ENCODE data around the gene PADI2.

PADI2 gene

DNA sequence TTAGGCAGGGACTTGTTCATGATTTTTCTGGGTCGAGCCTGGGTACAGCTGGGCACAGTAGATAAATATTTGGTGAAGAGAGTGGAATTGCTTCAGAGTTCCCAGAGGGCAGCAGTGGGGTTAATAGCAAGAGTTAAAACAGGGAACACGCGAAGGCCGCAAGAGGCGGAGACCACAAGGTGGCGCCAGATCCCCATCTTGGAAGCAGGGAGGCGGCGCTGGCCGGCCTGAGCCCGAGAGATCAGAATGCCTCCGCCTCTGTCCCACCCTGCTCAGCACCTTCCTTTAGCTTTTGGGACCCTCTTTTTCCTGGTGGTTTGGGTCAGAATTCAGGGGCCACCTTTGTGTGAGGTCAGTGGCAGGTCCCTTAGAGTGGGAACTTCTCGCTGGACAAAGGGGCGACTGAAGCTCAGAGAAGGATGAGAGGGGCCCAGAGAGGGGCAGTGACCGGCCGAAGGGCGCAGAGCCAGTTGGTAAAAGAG, 6.5 kb upstream of the PADI2 start:
- no peak overlapping the region for H3K4me3 ChIP-seq (ENCODE audit: low read depth, low read length)
- no peaks in the 10 kb centered on the region for H3K36me3 ChIP-seq
- DNase-seq: peak; percentile 79
- H3K27me3 ChIP-seq: no peaks in the 10 kb centered on the region
- TF ChIP-seq CTCF (IDR thresholded peaks at IDR 0.05; ENCODE audit: low read depth, low read length): peak; percentile 82
- H3K9me3 ChIP-seq: no peaks in the 10 kb centered on the region
- no peaks in the 10 kb centered on the region for H3K4me1 ChIP-seq

DNA sequence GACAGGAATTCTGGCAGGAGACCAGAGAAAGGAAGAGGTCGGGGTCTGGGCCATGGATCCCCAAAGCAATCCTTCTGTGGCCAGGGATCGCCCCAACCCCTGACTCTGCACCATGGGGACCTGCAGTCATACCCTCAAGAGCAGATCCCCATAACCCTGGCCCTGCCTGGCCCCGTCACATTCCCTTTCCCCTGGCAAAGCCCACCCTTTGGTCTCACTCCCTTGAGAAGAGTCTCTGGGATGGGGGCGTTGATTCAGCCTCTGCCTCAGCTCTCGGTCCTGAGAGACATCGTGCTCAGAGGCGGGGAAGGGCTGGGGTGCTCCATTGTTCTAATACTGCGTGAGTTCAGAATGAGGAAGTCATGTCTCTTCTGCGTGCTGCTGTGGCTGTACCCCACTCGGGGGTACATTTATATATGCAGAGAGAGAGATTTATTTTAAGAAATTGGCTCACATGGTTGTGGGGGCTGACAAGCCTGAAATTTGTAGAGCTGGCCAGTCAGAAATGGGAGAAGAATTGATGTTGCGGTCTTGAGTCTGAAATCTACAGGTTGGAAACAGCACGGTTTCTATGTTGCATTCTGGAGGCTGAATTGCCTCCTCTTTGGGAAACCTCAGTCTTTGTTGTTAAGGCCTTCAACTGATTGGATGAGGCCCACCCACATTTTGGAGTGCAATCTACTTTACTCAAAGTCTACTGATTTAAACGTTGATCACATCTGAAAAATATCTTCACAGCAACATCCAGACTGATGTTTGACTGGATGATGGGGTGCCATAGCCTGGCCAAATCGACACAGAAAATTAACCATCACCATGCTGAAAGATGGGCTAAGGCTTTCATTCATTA, 4.2 kb upstream of the PADI2 start:
- no peaks in the 10 kb centered on the region for H3K9me3 ChIP-seq
- TF ChIP-seq CTCF (IDR thresholded peaks at IDR 0.05; ENCODE audit: low read depth, low read length): no peak
- no peaks in the 10 kb centered on the region for H3K36me3 ChIP-seq
- H3K4me3 ChIP-seq (ENCODE audit: low read depth, low read length): no peak overlapping the region
- no peak for DNase-seq
- H3K4me1 ChIP-seq: no peaks in the 10 kb centered on the region
- peaks cover 8% of the 10 kb centered on the region for H3K27me3 ChIP-seq

DNA sequence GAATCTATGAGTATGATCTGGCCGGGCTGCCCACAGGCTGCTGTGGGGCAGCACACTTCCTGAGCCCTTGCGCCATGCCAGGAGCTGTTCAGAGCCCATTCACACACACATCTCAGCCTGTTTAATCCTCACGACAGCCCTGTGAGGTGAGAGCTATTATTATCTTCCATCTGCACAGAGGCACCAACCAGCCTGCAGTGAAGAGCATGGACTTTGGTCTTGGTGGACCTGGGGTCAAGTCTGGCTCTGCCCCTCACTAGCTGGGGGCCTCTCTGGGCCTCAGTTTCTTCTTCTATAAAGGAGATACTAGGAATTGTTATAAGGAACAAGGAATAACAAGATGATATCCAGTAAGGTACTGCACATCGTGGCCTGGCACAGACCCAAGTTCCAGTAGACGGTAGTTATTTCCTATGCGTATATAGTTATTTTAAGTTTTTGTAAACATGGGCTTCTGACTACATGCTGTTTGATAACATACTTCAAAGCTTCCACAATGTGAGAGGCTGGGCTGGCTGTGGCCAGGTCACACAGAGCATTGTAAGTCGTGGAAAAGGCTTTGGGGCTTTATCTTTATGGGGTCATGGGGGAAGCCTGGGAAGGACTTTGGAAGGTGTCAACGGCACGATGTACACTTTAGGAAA, 3.4 kb upstream of the PADI2 start:
- Histone ChIP-seq H3K4me1 (no peaks in the 10 kb centered on the region), H3K9me3 (no peaks in the 10 kb centered on the region), H3K27me3 (peaks cover 16% of the 10 kb centered on the region), H3K36me3 (no peaks in the 10 kb centered on the region), H3K4me3 (ENCODE audit: low read depth, low read length) (no peak overlapping the region)
- DNase-seq: no peak
- TF ChIP-seq CTCF (IDR thresholded peaks at IDR 0.05; ENCODE audit: low read depth, low read length): no peak

- H3K4me3 ChIP-seq (ENCODE audit: low read depth, low read length): no peak overlapping the region
- TF ChIP-seq CTCF (IDR thresholded peaks at IDR 0.05; ENCODE audit: low read depth, low read length): no peak
- no peaks in the 10 kb centered on the region for H3K9me3 ChIP-seq
- no peaks in the 10 kb centered on the region for H3K4me1 ChIP-seq
- H3K27me3 ChIP-seq: peaks cover 18% of the 10 kb centered on the region
- no peaks in the 10 kb centered on the region for H3K36me3 ChIP-seq
- DNase-seq: no peak
Observed at GRCh38 chr1:17121881-17122280, 2.6 kb upstream of the PADI2 start.

- peaks cover 18% of the 10 kb centered on the region for H3K27me3 ChIP-seq
- no peaks in the 10 kb centered on the region for H3K9me3 ChIP-seq
- peak; percentile 43 for DNase-seq
- no peaks in the 10 kb centered on the region for H3K36me3 ChIP-seq
- no peak for TF ChIP-seq CTCF (IDR thresholded peaks at IDR 0.05; ENCODE audit: low read depth, low read length)
- H3K4me3 ChIP-seq (ENCODE audit: low read depth, low read length): no peak overlapping the region
- H3K4me1 ChIP-seq: no peaks in the 10 kb centered on the region
Observed at GRCh38 chr1:17120962-17121837, 1.9 kb upstream of the PADI2 start.

All from BE2C (cell line).